HG02763 (cell line): ENCODE measurements around the gene HEXIM2.
"Not testable (repeated sequence)": the region's sequence is repeated elsewhere in the genome, so short reads cannot be mapped to it uniquely, and the experiment has no call there.

Source experiments
- ATAC-seq: cut with Tn5 transposase; IDR thresholded peaks from one replicate; pipeline ENCODE4 v1.9.1; 2021; ENCODE audit warnings: mild to moderate bottlenecking, moderate library complexity; ENCODE audit not compliant: unreplicated experiment

Gene HEXIM2

DNA sequence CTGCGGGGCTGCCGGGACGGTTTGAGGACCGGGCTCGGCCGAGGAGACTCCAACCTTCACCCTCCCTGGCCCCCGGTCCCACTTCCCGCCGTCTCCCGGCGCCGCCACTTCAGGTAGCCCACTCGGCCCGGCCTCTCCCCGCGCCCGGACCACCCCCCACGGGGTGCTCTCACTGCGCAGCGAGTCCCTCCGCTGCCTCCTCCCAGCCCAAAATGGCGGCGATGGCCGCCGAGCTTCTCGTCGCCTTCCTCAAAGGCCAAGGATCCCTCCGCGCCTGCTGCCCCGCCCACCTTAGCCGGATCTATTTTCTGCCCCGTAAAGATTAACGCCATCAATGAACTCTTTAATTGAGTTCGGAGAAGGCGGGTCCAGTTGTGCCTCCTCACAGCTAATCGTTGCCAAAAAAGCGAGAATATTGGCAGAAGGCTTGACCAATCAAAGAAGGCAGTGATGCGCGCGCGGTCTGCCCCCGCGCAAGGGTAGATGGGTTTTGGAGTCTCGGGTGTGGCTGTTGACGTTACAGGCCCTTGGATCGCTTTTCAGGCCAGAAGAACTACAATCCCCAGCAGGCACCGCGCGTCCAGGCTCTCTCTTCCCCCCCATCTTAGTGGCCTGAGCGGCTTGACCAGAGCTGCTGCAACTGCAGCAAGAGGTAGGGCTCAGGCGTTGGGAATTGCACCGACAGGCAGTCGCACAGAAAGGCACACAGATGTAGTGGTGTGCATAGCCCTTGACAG lies at the start of gene HEXIM2:
TSS of gene HEXIM2 (plus strand) at position 588 of the 737 bp plus-strand sequence. CDS start 919 bp downstream, outside the sequence.
- peak; percentile 94 for ATAC-seq

- ATAC-seq = no peak
Measured at GRCh38 chr17:45112559-45113423, 48.9 kb upstream of the HEXIM2 start.

- no peak for ATAC-seq
Measured at GRCh38 chr17:45113424-45113754, 48.3 kb upstream of the HEXIM2 start.

- no peak for ATAC-seq
Measured at GRCh38 chr17:45114117-45114932, 47.4 kb upstream of the HEXIM2 start.

GRCh38 chr17:45115015-45115625 lies 46.6 kb upstream of the HEXIM2 start:
- no peak for ATAC-seq

DNA sequence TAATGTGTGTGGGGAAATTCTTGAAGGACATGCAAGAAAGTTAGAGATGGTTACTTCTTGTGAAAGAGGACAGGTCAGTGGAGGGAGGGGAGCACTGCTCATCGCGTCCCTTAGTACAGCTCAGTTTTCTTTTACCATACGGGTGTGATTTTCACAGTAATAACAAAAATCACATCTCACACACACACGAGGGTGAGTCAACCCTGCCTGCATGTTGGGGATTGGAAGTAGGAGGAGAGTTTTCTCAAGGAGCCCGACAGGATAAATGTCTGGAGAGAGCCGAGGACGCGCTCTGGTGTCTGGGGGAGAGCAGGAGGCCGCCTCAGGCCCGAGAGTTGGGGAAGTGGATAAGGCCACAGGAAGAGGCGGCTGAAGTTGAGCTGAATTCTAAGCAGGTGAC lies 45.8 kb upstream of the HEXIM2 start:
- ATAC-seq = no peak

DNA sequence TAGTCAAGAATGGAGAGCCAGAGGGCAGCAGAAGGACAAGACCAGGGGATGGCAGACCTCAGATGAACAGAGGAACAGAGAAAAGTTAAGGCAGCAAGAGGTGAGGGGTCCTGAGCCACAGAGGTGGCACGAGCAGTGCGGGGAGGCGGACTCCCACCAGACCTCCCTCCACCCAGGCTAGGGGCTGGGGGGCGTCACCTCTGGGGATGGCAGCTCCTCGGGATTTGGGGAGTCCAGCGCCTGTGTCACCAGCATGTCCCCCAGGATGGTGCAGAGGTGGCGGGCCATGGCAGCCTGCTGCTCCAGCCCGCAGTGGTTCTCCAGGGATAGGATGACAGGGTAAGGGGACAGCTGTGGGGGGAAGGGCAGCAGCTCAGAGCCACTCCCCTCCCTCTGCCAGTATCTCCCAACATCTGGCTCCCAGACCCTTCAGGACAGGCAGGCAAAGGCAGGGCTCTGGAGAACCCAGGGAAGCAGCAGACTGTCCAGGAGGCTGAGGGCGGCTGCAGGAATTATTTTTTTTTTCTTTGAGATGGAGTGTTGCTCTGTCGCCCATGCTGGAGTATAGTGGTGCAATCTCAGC lies 45.1 kb upstream of the HEXIM2 start:
- no peak for ATAC-seq

DNA sequence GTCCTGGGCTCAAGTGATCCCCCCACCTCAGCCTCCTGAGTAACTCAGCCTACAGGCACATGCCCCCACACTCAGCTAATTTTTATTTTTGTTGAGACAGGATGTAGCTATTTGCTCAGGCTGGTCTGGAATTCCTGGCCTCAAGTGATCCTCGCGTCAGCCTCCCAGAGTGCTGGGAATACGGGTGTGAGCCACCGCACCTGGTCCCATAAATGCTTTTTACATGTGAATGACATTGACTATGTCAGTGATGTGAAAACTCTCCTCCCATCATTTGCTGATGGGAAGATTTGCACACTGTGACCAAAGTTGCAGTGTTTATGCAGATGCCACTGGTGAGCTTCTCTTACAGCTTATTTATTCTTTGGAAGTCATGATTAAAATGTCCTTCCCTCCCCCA lies 44.3 kb upstream of the HEXIM2 start:
- no peak for ATAC-seq

GRCh38 chr17:45117848-45118646 lies 43.6 kb upstream of the HEXIM2 start:
- no peak for ATAC-seq

- ATAC-seq = no peak
Measured at GRCh38 chr17:45118691-45119090, 43.0 kb upstream of the HEXIM2 start.

DNA sequence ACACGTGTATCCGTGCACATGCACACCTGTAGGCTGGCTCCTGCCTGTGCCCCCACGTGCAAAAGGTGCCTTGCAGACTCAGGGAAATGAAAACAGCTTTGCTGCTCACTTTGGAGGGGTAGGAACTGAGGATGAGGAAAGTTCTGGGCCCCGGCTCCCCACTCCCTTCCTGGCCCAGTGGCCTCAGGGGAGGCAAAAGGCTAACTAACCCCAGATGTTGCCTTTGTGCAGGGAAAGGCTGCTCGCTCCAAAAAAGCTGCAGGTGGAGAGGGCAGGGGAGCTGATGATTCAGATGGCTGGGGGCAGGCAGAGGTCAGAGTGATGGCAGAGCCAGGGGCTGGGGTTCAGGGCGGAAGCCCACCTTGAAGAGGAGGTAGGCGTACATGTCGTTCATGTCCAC lies 41.7 kb upstream of the HEXIM2 start:
- no peak for ATAC-seq

GRCh38 chr17:45120558-45120957 lies 41.1 kb upstream of the HEXIM2 start:
- no peak for ATAC-seq

- ATAC-seq = no peak
Measured at GRCh38 chr17:45121055-45121454, 40.6 kb upstream of the HEXIM2 start.

GRCh38 chr17:45123076-45123770 lies 38.5 kb upstream of the HEXIM2 start:
- ATAC-seq = no peak

- ATAC-seq = no peak
Measured at GRCh38 chr17:45123930-45124796, 37.5 kb upstream of the HEXIM2 start.

- not testable (repeated sequence) for ATAC-seq
Measured at GRCh38 chr17:45124797-45125122, 36.9 kb upstream of the HEXIM2 start.

DNA sequence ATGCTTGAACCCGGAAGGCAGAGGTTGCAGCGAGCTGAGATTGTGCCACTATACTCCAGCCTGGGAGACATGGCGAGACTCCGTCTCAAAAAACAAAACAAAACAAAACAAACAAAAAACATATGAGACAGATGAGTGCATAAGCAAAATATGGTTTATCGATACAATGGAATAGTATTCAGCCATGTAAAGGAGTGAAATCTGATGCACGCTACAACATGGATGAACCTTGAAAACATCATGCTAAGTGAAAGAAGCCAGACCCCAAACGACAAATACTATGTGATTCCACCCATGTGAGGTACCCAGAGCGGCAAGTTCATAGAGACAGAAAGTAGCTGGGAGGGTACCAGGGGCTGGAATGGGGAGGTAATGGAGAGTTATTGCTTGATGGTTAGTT lies 36.2 kb upstream of the HEXIM2 start:
- ATAC-seq = no peak

DNA sequence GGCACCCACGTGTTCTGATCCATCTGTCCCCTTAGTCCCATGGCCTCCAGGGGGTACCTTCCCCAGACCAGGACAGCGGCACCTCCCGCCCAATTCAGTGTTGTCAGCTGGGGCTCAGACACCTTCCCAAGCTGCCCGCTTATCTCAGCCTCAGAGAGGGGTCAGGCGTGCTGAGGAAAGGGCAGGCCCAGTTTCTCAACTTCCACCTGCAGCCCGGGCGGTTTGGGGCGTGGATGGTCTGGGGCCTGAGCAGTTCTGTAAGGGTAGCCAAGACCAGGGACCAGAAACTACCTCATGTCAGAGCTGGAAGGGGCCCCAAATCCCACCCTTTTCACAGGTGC lies 34.5 kb upstream of the HEXIM2 start:
- no peak for ATAC-seq
